Choroid plexus epithelial cell (primary cell): ENCODE results near the gene PAQR5.
"Not testable (repeated sequence)": the region's sequence is repeated elsewhere in the genome, so short reads cannot be mapped to it uniquely, and the experiment has no call there.

Experiments used
- DNase-seq: peaks from one replicate; pipeline ENCODE4 v3.0.0-alpha.2; 2010; ENCODE audit warnings: low read depth
- H3K4me3 ChIP-seq: 2 replicates; pipeline ENCODE4 v1.5.1; 2011; ENCODE audit warnings: low read depth, mild to moderate bottlenecking, control low read depth, low read length, moderate library complexity
- CTCF ChIP-seq: conservative IDR thresholded peaks from 2 replicates; pipeline ENCODE4 v1.5.1; 2011; ENCODE audit warnings: low read depth, mild to moderate bottlenecking, control low read depth, inconsistent platforms, low read length, moderate library complexity

PAQR5 gene

GRCh38 chr15:69299943-69300588 is 1.4 kb downstream of the PAQR5 start:
- DNase-seq = no peak
- H3K4me3 ChIP-seq = no peak overlapping the region
- TF ChIP-seq CTCF = no peak

- H3K4me3 ChIP-seq, DNase-seq: not testable (repeated sequence)
Observed at GRCh38 chr15:69301101-69301500, 2.4 kb downstream of the PAQR5 start.

DNA sequence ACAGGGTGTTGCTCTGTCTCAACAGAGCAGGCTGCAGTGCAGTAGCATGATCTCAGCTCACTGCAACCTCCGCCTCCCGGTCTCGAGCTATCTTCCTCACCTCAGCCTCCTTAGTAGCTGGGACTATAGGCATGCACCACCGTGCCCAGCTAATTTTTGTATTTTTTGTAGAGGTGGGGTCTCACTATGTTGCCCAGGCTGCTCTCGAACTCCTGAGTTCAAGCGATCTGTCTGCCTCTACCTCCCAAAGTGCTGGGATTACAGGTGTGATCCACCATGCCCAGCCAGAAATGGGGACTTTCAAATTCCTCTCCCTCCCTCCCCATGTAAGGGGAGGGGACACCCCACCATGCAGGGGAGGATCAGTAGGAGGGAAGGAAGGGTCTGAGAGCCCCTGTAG is 3.4 kb downstream of the PAQR5 start:
- H3K4me3 ChIP-seq, DNase-seq: not testable (repeated sequence)

DNA sequence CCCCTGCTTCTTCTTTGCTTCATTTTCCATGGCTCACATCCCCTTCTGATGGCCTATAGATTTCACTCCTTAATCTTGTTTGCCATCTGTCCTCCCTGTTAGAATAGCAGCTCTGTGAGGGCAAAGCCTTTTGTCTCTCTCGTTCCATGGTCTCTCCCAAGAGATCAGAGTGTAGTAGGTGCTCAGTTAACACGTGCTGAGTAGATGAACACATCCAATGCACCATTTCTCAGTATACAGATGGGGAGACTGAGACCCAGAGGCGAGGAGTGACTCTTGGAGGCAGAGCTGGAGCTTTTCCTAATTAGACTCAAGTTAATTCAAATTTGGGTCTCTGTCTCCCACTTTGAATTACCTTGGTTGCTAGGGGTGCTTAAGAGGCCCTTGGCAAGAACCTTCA is 4.2 kb downstream of the PAQR5 start:
- H3K4me3 ChIP-seq = no peak overlapping the region
- TF ChIP-seq CTCF = no peak
- no peak for DNase-seq

DNA sequence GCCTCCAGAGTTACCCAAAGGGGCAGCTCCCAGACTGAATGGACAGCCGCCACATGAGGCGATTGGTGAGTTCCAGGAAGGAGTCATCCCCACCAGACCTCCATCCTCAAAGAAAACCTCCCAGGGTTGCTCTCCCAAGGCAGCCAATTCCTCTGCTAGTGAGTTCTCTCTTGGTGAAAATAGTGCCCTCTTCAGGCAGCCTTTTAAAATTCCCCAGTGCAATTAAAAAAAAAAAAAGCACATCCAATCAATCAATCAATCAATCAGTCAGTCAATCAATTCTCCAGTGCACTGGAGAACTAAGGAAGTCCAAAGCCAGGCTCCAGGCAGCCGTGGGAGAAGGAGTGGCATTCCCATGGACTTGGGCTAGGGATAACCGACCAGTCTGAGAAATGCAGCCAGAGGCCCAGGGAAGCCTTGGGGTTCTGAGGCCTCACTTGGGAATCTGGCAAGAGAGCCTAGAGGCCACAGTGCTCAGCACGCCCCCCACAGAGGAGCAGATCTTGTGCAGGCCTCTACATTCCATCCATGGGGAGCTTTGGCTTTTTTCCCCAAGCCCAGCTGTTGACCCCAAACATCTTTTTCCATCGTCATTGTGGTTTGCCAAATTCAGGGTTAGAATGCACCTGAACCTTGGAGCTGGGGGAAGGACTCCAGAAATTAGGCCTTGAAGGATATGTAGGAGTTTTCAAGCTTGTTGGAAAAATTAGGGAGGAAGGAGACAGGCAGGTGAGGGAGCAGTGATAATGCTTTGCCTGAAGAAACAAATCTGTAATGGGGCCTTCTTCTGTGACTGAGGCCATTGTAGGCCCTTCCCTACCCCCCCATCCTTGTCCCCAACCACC is 4.8 kb downstream of the PAQR5 start:
- peak; percentile 81 for DNase-seq
- H3K4me3 ChIP-seq = no peak overlapping the region
- TF ChIP-seq CTCF = peak; percentile 39

DNA sequence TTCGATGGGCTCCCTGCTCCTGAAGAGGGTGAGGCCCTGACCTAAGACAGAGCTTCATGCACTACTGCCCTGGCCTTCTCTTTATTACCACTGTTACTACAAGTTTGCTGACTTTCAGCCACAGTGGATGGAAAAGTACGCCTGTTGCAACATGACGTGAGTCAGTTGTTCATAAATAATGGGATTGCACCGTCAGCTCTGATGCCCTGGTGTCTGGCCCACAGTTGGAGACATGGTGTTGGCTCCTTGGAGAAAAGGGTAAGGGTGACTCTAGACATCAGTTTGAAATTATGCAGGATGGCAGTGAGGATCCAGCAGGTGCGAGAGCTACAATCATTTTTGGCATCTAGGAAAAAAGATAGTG is 5.5 kb downstream of the PAQR5 start:
- TF ChIP-seq CTCF = no peak
- no peak overlapping the region for H3K4me3 ChIP-seq
- peak; percentile 95 for DNase-seq

GRCh38 chr15:69305204-69305931 is 6.7 kb downstream of the PAQR5 start:
- no peak for TF ChIP-seq CTCF
- DNase-seq = peak; percentile 92
- H3K4me3 ChIP-seq = no peak overlapping the region
